HG02973 (cell line): Measurements from ENCODE around the gene BRAP.
"Not testable (repeated sequence)": the region's sequence is repeated elsewhere in the genome, so short reads cannot be mapped to it uniquely, and the experiment has no call there.

Source experiments
- ATAC-seq: cut with Tn5 transposase; IDR thresholded peaks from one replicate; pipeline ENCODE4 v1.9.1; 2021; ENCODE audit warnings: moderate library complexity; ENCODE audit not compliant: unreplicated experiment

The BRAP gene, protein sequence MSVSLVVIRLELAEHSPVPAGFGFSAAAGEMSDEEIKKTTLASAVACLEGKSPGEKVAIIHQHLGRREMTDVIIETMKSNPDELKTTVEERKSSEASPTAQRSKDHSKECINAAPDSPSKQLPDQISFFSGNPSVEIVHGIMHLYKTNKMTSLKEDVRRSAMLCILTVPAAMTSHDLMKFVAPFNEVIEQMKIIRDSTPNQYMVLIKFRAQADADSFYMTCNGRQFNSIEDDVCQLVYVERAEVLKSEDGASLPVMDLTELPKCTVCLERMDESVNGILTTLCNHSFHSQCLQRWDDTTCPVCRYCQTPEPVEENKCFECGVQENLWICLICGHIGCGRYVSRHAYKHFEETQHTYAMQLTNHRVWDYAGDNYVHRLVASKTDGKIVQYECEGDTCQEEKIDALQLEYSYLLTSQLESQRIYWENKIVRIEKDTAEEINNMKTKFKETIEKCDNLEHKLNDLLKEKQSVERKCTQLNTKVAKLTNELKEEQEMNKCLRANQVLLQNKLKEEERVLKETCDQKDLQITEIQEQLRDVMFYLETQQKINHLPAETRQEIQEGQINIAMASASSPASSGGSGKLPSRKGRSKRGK

DNA sequence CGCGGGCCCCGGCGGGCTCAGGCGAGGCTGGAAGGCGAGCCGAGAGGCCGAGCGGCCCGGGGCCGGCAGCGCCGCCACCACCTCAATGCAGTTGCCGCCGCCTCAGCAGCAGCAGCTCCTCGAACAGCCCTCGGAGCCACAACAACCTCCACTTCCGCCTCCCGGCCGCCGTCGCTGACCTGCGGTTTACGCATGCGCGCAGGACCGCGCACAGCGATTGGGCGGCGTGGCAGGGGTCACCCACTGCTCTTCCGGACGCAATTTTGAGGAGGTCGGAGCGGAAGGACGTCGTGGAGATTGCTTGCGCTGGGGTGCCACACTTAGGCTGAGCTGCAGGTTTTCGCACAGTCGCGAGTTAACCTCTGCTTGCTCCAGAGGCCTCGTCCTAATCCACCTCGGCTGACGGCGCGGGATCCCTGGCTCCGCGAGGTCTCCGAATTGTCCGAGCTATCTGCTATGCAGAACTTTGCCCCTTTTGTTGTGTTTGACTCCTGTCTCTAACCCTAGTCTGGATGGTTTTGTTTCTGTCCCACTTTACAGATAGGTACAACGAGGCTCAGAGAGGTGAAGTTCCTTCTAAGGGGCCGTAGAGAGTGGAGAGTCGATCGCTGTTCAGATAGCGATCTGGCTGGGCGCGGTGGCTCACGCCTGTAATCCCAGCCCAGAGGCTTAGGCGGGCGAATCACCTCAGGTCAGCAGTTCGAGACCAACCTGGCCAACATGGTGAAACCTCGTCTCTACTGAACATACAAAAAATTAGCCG is at the start of gene BRAP, which contains the start of gene ACAD10:
TSS of gene BRAP (minus strand) at position 146 of the 763 bp plus-strand sequence. CDS start 164 bp downstream, outside the sequence.
TSS of gene ACAD10 (plus strand) at position 243 of the 763 bp plus-strand sequence. CDS start 6,657 bp downstream, outside the sequence.
- peak; percentile 78 for ATAC-seq

DNA sequence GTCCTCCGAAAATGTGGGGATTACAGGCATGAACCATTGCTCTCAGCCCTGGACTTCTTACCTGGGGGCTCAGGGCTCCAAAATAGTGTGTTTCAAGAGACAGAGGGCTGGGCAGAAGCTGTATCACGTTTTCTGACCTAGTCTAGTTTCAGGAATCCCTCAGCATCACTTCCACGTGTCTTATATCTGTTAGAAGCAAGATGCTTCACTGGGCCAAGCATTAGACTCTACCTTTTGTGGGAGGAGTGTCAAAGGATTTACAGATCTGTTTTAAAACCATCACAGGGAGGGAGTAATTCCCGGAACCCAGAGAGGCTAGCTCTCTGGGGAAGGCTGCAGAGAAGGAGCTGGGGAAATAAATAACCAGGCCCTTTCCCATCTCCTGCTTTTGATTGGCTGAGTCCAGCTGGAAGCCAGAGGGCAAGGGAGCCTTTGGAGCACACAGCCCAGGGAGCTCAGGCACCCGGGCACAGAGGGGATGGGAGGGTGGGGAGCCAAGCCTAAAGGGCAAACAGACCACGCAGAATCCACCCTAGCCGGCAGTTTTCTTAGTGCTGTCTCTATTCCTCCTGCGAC is 47.7 kb upstream of the BRAP start:
- ATAC-seq, result no peak

DNA sequence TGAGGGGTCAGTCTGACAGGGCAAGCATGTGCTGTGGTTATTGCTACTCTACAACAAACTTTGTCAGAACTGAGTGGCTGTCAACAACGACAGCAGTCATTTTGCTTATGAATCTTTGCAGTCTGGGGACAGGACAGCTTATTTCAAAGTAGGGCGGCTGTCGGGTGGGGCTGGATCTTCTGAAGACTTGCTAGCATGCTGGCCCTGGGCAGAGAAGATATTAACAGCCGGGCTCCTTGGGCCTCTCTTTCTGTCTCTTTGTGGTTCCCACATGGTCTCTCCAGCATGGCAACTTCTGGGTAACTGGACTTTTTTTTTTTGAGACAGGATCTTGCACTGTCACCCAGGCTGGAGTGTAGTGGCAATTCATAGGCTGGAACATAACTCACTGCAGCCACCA is 47.0 kb upstream of the BRAP start:
- ATAC-seq, result no peak

- ATAC-seq, result no peak
Measured at GRCh38 chr12:111730420-111730819, 44.7 kb upstream of the BRAP start.

- no peak for ATAC-seq
Measured at GRCh38 chr12:111728795-111729194, 43.0 kb upstream of the BRAP start.

DNA sequence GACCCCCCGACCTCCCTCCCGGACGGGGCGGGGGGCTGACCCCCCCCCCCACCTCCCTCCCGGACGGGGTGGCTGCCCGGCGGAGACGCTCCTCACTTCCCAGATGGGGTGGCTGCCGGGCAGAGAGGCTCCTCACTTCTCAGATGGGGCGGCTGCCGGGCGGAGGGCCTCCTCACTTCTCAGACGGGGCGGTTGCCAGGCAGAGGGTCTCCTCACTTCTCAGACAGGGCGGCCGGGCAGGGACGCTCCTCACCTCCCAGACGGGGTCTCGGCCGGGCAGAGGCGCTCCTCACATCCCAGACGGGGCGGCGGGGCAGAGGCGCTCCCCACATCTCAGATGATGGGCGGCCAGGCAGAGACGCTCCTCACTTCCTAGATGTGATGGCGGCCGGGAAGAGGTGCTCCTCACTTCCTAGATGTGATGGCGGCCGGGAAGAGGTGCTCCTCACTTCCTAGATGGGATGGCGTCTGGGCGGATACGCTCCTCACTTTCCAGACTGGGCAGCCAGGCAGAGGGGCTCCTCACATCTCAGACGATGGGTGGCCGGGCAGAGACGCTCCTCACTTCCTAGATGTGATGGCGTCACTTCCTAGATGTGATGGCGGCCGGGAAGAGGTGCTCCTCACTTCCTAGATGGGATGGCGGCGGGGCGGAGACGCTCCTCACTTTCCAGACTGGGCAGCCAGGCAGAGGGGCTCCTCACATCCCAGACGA is 38.0 kb upstream of the BRAP start:
- not testable (repeated sequence) for ATAC-seq

DNA sequence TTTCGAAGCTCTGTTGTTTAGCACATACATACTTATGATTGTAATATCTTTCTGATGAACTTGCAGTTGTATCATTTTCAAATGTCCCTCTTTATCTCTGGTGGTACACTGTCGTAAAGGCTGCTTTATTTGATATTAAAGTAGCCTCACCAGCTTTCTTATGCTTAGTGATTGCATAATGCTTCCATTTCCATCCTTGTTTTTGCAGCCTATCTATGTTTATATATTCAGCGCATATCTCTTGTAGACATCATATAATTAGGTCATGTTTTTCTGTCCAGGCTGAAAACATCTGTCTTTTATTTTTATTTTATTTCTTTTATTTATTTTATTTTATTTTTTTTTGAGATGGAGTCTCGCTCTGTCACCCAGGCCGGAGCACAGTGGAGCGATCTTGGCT is 34.7 kb upstream of the BRAP start:
- ATAC-seq, result no peak

DNA sequence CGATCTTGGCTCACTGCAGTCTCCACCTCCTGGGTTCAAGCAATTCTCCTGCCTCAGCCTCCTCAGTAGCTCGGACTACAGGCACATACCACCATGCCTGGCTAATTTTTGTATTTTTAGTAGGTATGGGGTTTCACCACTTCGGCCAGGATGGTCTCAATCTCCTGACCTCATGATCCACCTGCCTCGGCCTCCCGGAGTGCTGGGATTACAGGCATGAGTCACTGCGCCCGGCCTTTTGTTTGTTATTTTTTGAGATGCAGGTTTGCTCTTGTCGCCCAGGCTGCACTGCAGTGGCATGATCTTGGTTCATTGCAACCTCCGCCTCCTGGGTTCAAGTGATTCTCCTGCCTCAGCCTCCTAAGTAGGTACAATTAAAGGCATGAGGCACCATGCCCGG is 33.6 kb upstream of the BRAP start:
- ATAC-seq, result not testable (repeated sequence)

DNA sequence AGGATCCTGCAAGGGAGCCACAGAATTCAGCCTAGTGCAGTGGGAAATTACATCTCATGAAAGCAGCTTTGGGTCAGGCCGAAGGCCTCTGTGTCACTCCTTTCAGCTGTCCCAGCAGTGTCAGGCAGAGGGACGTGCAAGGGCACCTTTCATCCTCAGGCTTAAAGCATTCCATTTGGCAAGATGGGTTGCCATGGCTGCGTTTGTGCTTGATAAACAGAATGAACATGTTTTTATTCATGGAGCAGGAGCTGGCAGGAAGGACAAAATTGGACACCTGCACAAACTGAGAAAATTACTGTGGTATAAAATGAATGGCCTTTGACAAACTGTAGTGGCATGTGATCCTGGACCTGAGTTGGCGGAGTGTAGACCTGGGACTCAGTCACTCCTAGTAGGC is 29.5 kb upstream of the BRAP start:
- ATAC-seq, result no peak

- no peak for ATAC-seq
Measured at GRCh38 chr12:111706145-111706544, 20.4 kb upstream of the BRAP start.

- no peak for ATAC-seq
Measured at GRCh38 chr12:111705672-111706071, 19.9 kb upstream of the BRAP start.

DNA sequence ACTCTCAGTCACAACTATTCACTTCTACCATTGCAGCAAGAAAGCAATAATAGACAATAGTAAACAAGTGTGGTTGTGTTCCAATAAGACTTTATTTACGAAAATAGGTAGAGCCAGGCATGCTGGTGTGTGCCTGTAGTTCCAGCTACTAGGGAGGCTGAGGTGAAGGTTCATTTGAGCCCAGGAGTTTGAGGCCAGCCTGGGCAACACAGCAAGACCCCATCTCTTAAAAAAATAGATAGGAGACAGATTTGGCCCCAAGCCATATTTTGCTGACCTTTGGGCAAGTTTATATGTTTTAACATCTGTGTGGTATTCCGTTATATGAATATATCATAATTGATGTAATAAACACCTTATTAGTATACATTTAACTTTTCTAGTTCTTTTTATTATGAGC is 14.2 kb upstream of the BRAP start:
- no peak for ATAC-seq

DNA sequence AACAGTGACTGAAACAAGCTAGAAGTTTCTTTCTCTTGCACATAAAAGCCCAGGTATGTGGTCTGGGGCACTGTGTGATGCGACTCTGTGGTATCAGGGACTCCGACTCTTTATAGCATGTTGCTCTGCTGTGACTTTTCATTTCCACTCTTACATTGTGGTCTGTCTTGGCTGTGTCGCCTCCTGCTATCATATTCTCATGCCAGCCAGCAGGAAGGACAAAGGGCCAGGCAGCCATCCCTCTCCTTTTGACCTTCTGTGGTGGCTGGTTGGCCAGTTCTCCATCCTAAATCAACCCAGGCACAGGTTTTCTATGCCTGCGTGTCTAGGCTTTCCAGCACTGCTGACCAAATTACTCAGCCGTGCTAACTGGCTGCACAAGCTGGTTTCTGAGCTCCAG is 8.1 kb upstream of the BRAP start:
- ATAC-seq, result no peak

DNA sequence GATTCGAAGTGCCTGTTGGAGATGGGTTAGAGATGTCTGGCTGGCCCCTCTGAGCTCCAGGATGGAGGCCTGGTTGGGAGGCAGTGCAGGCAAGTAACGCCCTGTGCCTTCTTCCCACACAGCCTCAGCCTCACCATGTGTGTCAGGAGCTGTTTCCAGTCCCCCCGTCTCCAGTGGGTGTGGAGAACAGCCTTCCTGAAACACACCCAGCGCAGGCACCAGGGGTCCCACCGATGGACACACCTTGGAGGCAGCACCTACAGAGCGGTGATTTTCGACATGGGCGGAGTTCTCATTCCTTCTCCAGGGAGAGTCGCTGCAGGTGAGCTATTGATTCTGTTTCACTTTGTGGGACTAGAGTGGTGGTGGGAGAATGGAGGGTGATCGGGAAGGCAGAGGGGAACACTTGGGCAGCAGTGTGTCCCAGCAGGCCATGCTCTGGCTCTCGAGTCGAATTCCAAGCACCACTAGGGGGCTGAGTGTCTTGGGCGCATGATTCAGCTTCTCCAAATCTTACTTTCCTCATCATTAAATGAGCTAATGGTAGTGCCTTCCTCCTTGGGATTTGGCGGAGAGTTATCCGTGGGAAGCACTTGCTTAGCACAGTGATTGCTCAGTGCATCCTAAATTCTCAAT is 6.9 kb upstream of the BRAP start:
- ATAC-seq, result no peak

- ATAC-seq, result no peak
Measured at GRCh38 chr12:111691262-111691661, 5.5 kb upstream of the BRAP start.

- no peak for ATAC-seq
Measured at GRCh38 chr12:111687952-111688351, 2.2 kb upstream of the BRAP start.

GRCh38 chr12:111687255-111687654 is 1.5 kb upstream of the BRAP start:
- no peak for ATAC-seq

DNA sequence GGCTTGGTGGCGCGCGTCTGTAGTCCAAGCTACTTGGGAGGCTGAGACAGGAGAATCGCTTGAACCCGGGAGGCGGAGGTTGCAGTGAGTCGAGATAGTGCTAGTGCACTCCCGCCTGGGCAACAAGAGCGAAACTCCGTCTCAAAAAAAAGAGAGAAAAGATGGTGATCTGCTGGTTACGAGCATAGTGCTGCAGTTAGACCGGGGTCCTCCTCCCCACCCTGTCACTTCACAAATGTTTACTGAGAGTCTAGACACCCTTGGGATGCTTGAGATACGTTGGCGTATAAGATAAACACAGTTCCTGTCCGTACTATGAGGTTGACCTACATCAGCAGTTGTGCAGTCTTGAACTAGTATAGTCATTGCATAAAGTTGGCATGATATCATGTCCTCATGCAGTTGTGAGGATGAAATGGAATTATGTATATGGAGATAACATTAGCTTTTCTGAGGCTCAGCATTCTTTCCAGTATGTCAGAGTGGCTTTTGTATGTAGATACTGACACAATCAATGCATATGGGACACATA is 884 bp upstream of the BRAP start:
- ATAC-seq, result no peak

GRCh38 chr12:111685322-111685810 is 390 bp downstream of the BRAP start:
- ATAC-seq, result no peak
